ENCODE data around the gene OR14A2.
"Not testable (repeated sequence)": the region's sequence is repeated elsewhere in the genome, so short reads cannot be mapped to it uniquely, and the experiment has no call there.

GRCh38 chr1:247710681-247711080 lies 37.3 kb downstream of the OR14A2 start:
- not testable (repeated sequence) for TF ChIP-seq CTCF (IDR thresholded peaks at IDR 0.05); FOSL2 (IDR thresholded peaks at IDR 0.05; ENCODE audit: borderline replicate concordance, low read depth)
